Thoracic aorta (tissue), 2 donors: ENCODE data around the gene MYH16. TPM values are rescaled to one million over a fixed set of nuclear protein-coding genes. Genes with fewer than 3 reads are reported as not detected.
"Not testable (repeated sequence)": the region's sequence is repeated elsewhere in the genome, so short reads cannot be mapped to it uniquely, and the experiment has no call there.

ENCODE experiments used
- ATAC-seq: fragments of 150-250 bp; one replicate; pipeline ENCODE4 v1.8.0; 2017; ENCODE audit warnings: low read depth; ENCODE audit not compliant: insufficient number of reproducible peaks, low FRiP score
- DNase-seq: peaks from one replicate; pipeline ENCODE4 v3.0.0-alpha.2; 2020; ENCODE audit warnings: low spot score
- H3K27ac ChIP-seq, 2 donors: fragments of 200-600 bp; sonication (generic); 1 replicate in 1 of 2; 2 replicates in 1 of 2; pipeline ENCODE4 v1.5.1; 2016; ENCODE audit warnings: mild to moderate bottlenecking in 2 of 2, moderate library complexity in 2 of 2
- H3K27me3 ChIP-seq: fragments of 200-600 bp; sonication (generic); replicated peaks from 2 replicates; pipeline ENCODE4 v1.6.0; 2016; ENCODE audit warnings: mild to moderate bottlenecking; ENCODE audit not compliant: insufficient read depth
- H3K36me3 ChIP-seq: fragments of 200-600 bp; sonication (generic); one replicate; pipeline ENCODE4 v1.5.1; 2016
- H3K4me1 ChIP-seq, 2 donors: fragments of 200-600 bp; sonication (generic); 1 replicate in 1 of 2; 2 replicates in 1 of 2; pipeline versions ENCODE4 v1.5.1 to v1.6.0; 2016; ENCODE audit warnings: low read depth in 2 of 2, mild to moderate bottlenecking in 1 of 2; ENCODE audit not compliant: control insufficient read depth in 1 of 2
- H3K4me3 ChIP-seq: fragments of 200-600 bp; sonication (generic); 2 replicates; pipeline ENCODE4 v1.5.1; 2016; ENCODE audit warnings: mild to moderate bottlenecking
- H3K9me3 ChIP-seq: fragments of 200-600 bp; sonication (generic); 2 replicates; pipeline ENCODE4 v1.5.1; 2016
- CTCF ChIP-seq: fragments of 200-600 bp; sonication (generic); IDR thresholded peaks from one replicate; pipeline ENCODE4 v1.5.1; 2019; ENCODE audit warnings: antibody characterized with exemption
- total RNA-seq, 2 donors: library from RNA; depleted of rRNA; stranded (reverse); fragments of >200 nt; gene quantifications; one replicate each; pipeline versions ENCODE4 v1.1.0 to v1.2.3, GENCODE V29; 2016

Gene MYH16
- total RNA-seq, 2 donors from 2014 or later, result not detected

- DNase-seq (peak; percentile 8), ATAC-seq (peak; percentile 13)
- TF ChIP-seq CTCF, result no peak
- Histone ChIP-seq H3K4me1 (peaks cover 4 to 19% of the 10 kb centered on the region in 2 donors), H3K4me3 (peak overlapping the region; percentile 5), H3K9me3 (no peaks in the 10 kb centered on the region), H3K27me3 (no peaks in the 10 kb centered on the region), H3K36me3 (no peaks in the 10 kb centered on the region), H3K27ac (peak overlapping the region; percentile 62 to 66)
Measured at GRCh38 chr7:99267841-99268576, 4.6 kb upstream of the MYH16 start.

GRCh38 chr7:99268577-99268908 is 4.1 kb upstream of the MYH16 start:
- ATAC-seq, result no peak
- Histone ChIP-seq H3K9me3 (no peaks in the 10 kb centered on the region), H3K27me3 (no peaks in the 10 kb centered on the region), H3K4me1 (peaks cover 4 to 19% of the 10 kb centered on the region in 2 donors), H3K36me3 (no peaks in the 10 kb centered on the region), H3K4me3 (no peak overlapping the region), H3K27ac (peak overlapping the region; percentile 62 to 66)
- no peak for TF ChIP-seq CTCF
- no peak for DNase-seq

GRCh38 chr7:99270702-99271101 is 1.9 kb upstream of the MYH16 start:
- H3K36me3 ChIP-seq, result no peaks in the 10 kb centered on the region
- no peak overlapping the region for H3K27ac ChIP-seq
- no peak for TF ChIP-seq CTCF
- peaks cover 4 to 19% of the 10 kb centered on the region in 2 donors for H3K4me1 ChIP-seq
- ATAC-seq, result no peak
- no peak overlapping the region for H3K4me3 ChIP-seq
- H3K9me3 ChIP-seq, result no peaks in the 10 kb centered on the region
- no peak for DNase-seq
- H3K27me3 ChIP-seq, result no peaks in the 10 kb centered on the region

GRCh38 chr7:99273561-99273960 is 922 bp downstream of the MYH16 start:
- H3K4me3 ChIP-seq, ATAC-seq, H3K9me3 ChIP-seq: not testable (repeated sequence)

GRCh38 chr7:99274908-99275307 is 2.3 kb downstream of the MYH16 start:
- not testable (repeated sequence) for H3K9me3 ChIP-seq, ATAC-seq, H3K27me3 ChIP-seq, H3K4me3 ChIP-seq, DNase-seq, H3K27ac ChIP-seq, H3K4me1 ChIP-seq, H3K36me3 ChIP-seq

More at GRCh38 chr7:99273561-99273960, 922 bp downstream of the MYH16 start:
- not testable (repeated sequence) for H3K36me3 ChIP-seq, H3K27me3 ChIP-seq, H3K27ac ChIP-seq, DNase-seq, H3K4me1 ChIP-seq

GRCh38 chr7:99275496-99275895 is 2.9 kb downstream of the MYH16 start:
- no peak for TF ChIP-seq CTCF

More at GRCh38 chr7:99275496-99275895, 2.9 kb downstream of the MYH16 start:
- Histone ChIP-seq H3K4me1 (no peaks in the 10 kb centered on the region), H3K27me3 (no peaks in the 10 kb centered on the region), H3K36me3 (no peaks in the 10 kb centered on the region), H3K4me3 (no peak overlapping the region), H3K9me3 (no peaks in the 10 kb centered on the region), H3K27ac (no peak overlapping the region)
- ATAC-seq, result no peak
- no peak for DNase-seq
